Measurements from ENCODE around the gene DEGS2.
"Not testable (repeated sequence)": the region's sequence is repeated elsewhere in the genome, so short reads cannot be mapped to it uniquely, and the experiment has no call there.

DEGS2 gene

GRCh38 chr14:100159094-100159864 is at the start of gene DEGS2:
DEGS2 (minus strand) TSS chr14:100159645; CDS start chr14:100159587, 58 bp downstream.
- FAIRE-seq, result no peak

- not testable (repeated sequence) for FAIRE-seq
Observed at GRCh38 chr14:100208136-100208535, 48.7 kb upstream of the DEGS2 start.

- not testable (repeated sequence) for FAIRE-seq
Observed at GRCh38 chr14:100207588-100207987, 48.1 kb upstream of the DEGS2 start.

GRCh38 chr14:100204835-100205167 is 45.4 kb upstream of the DEGS2 start:
- FAIRE-seq, result not testable (repeated sequence)

GRCh38 chr14:100203962-100204834 is 44.8 kb upstream of the DEGS2 start:
- FAIRE-seq, result no peak

- FAIRE-seq, result no peak
Observed at GRCh38 chr14:100203146-100203545, 43.7 kb upstream of the DEGS2 start.

- FAIRE-seq, result no peak
Observed at GRCh38 chr14:100202712-100203111, 43.3 kb upstream of the DEGS2 start.

- no peak for FAIRE-seq
Observed at GRCh38 chr14:100201701-100202100, 42.3 kb upstream of the DEGS2 start.

- no peak for FAIRE-seq
Observed at GRCh38 chr14:100200311-100200710, 40.9 kb upstream of the DEGS2 start.

GRCh38 chr14:100199240-100199860 is 39.9 kb upstream of the DEGS2 start:
- FAIRE-seq, result no peak

- FAIRE-seq, result no peak
Observed at GRCh38 chr14:100193417-100194357, 34.2 kb upstream of the DEGS2 start.

GRCh38 chr14:100192672-100193416 is 33.4 kb upstream of the DEGS2 start:
- peak; percentile 79 for FAIRE-seq

- no peak for FAIRE-seq
Observed at GRCh38 chr14:100192250-100192671, 32.8 kb upstream of the DEGS2 start.

GRCh38 chr14:100191584-100192249 is 32.3 kb upstream of the DEGS2 start:
- no peak for FAIRE-seq

- no peak for FAIRE-seq
Observed at GRCh38 chr14:100190126-100190525, 30.7 kb upstream of the DEGS2 start.

- no peak for FAIRE-seq
Observed at GRCh38 chr14:100188392-100189030, 29.1 kb upstream of the DEGS2 start.

GRCh38 chr14:100187247-100187833 is 27.9 kb upstream of the DEGS2 start:
- no peak for FAIRE-seq

GRCh38 chr14:100181876-100182551 is 22.6 kb upstream of the DEGS2 start:
- not testable (repeated sequence) for FAIRE-seq

GRCh38 chr14:100180671-100181070 is 21.2 kb upstream of the DEGS2 start:
- not testable (repeated sequence) for FAIRE-seq
